KMS-11 (cell line): ENCODE results near the gene LUC7L3.

ENCODE experiments used
- H2AFZ ChIP-seq: fragments of 200-600 bp; sonication (generic); 2 replicates; pipeline ENCODE4 v1.6.1; 2016; ENCODE audit warnings: antibody characterized with exemption, mixed run types, low read depth
- H3K27ac ChIP-seq: fragments of 200-600 bp; sonication (generic); 2 replicates; pipeline ENCODE4 v1.6.1; 2016; ENCODE audit warnings: mild to moderate bottlenecking, mixed run types
- H3K27me3 ChIP-seq: fragments of 200-600 bp; sonication (generic); 2 replicates; pipeline ENCODE4 v1.6.1; 2017; ENCODE audit warnings: mild to moderate bottlenecking, low read depth, mixed run types, moderate library complexity; ENCODE audit not compliant: insufficient read depth
- H3K36me3 ChIP-seq: fragments of 200-600 bp; sonication (generic); 2 replicates; pipeline ENCODE4 v1.6.1; 2017; ENCODE audit warnings: mild to moderate bottlenecking, mixed run types; ENCODE audit not compliant: insufficient read depth
- H3K4me1 ChIP-seq: fragments of 200-600 bp; sonication (generic); 2 replicates; pipeline ENCODE4 v1.6.1; 2016; ENCODE audit warnings: mild to moderate bottlenecking, low read depth, mixed run types; ENCODE audit not compliant: poor library complexity, severe bottlenecking
- H3K4me2 ChIP-seq: fragments of 200-600 bp; sonication (generic); 2 replicates; pipeline ENCODE4 v1.7.0; 2016; ENCODE audit warnings: mild to moderate bottlenecking, mixed run types
- H3K4me3 ChIP-seq: fragments of 200-600 bp; sonication (generic); IDR thresholded peaks from 2 replicates; pipeline ENCODE4 v1.6.1; 2017; ENCODE audit warnings: low read depth, low read length, mixed read lengths; ENCODE audit not compliant: insufficient read depth
- H3K79me2 ChIP-seq: fragments of 200-600 bp; sonication (generic); 2 replicates; pipeline ENCODE4 v1.6.1; 2016; ENCODE audit warnings: low read depth, mixed run types; ENCODE audit not compliant: insufficient read depth
- H3K9ac ChIP-seq: fragments of 200-600 bp; sonication (generic); 2 replicates; pipeline ENCODE4 v1.6.1; 2016; ENCODE audit warnings: mild to moderate bottlenecking, mixed run types
- H4K20me1 ChIP-seq: fragments of 200-600 bp; sonication (generic); 2 replicates; pipeline ENCODE4 v1.6.1; 2016; ENCODE audit warnings: mild to moderate bottlenecking, mixed run types; ENCODE audit not compliant: insufficient read depth
- CTCF ChIP-seq: fragments of 200-600 bp; sonication (generic); conservative IDR thresholded peaks from 2 replicates; pipeline ENCODE4 v1.6.1; 2017; ENCODE audit warnings: low read depth, mild to moderate bottlenecking, antibody characterized with exemption, low read length, moderate library complexity, mixed read lengths

The LUC7L3 gene

DNA sequence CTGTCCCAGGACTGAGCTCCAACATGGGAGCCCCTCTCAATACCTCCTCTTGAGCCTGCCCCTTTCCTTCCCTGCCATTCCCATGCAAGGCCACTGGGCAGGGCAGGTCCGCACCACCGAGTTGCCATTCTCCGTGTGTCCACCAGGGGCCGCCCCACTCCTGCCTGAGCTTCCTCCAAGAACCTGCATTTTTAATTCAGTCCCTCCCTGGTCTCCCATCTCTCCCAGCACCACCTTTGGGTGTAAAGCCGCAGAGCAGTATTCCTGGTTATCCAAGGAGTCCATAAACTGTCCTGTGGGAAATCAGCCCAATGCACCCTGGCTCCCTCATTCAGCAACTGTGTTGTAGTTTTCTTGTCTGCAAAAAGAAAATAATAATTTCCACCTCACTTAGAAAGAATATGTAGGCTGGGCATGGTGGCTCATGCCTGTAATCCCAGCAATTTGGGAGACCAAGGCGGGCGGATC, 63.8 kb downstream of the LUC7L3 start:
- H3K4me1 ChIP-seq = peaks cover 14% of the 10 kb centered on the region
- no peaks in the 10 kb centered on the region for H4K20me1 ChIP-seq
- H3K9ac ChIP-seq = no peak overlapping the region
- H3K4me3 ChIP-seq = no peak overlapping the region
- H2AFZ ChIP-seq = no peak overlapping the region
- H3K4me2 ChIP-seq = no peak overlapping the region
- no peaks in the 10 kb centered on the region for H3K36me3 ChIP-seq
- no peaks in the 10 kb centered on the region for H3K27me3 ChIP-seq
- H3K27ac ChIP-seq = no peak overlapping the region
- H3K79me2 ChIP-seq = no peaks in the 10 kb centered on the region
- TF ChIP-seq CTCF = peak; percentile 99

DNA sequence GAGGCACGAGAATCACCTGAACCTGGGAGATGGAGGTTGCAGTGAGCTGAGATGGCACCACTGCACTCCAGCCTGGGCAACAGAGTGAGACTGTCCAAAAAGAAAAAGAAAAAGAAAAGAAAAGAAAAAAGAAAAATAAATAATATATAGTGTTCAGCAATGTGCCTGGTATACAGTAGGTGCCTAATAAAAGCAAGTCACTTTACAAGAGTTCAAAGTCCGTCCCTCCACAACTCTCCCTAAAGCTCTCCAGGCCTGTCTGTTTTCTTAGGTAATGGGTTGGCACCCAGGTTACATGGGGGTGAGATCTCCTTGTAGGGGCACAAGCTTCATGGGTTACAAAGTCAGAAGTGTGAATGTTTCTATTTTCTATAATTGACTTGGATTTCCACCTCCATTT, 64.5 kb downstream of the LUC7L3 start:
- H3K4me3 ChIP-seq = no peak overlapping the region
- H3K36me3 ChIP-seq = no peaks in the 10 kb centered on the region
- H4K20me1 ChIP-seq = no peaks in the 10 kb centered on the region
- no peaks in the 10 kb centered on the region for H3K27me3 ChIP-seq
- H2AFZ ChIP-seq = no peak overlapping the region
- H3K4me2 ChIP-seq = no peak overlapping the region
- no peak overlapping the region for H3K27ac ChIP-seq
- H3K4me1 ChIP-seq = peaks cover 14% of the 10 kb centered on the region
- H3K9ac ChIP-seq = no peak overlapping the region
- no peaks in the 10 kb centered on the region for H3K79me2 ChIP-seq
- no peak for TF ChIP-seq CTCF

DNA sequence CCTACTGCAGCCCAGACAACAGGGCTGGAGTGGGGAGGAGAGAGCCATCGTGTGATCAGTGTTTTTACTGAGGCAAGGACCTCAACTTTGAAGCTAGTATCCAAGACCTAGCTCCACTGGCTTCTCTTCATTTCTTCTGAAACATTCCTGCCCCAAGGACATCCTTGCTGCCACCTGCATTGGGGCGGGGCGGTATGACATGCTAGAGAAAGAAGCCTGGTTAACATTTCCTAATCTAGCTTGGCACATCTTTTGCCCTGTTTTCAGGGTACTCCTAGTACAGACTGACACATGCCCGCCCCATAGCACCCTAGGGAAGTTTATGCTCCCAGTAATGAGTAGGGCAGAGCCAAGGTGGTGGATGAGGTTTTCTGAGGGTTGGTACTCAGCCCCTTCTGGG, 65.7 kb downstream of the LUC7L3 start:
- peaks cover 14% of the 10 kb centered on the region for H3K4me1 ChIP-seq
- H3K27me3 ChIP-seq = no peaks in the 10 kb centered on the region
- H4K20me1 ChIP-seq = no peaks in the 10 kb centered on the region

DNA sequence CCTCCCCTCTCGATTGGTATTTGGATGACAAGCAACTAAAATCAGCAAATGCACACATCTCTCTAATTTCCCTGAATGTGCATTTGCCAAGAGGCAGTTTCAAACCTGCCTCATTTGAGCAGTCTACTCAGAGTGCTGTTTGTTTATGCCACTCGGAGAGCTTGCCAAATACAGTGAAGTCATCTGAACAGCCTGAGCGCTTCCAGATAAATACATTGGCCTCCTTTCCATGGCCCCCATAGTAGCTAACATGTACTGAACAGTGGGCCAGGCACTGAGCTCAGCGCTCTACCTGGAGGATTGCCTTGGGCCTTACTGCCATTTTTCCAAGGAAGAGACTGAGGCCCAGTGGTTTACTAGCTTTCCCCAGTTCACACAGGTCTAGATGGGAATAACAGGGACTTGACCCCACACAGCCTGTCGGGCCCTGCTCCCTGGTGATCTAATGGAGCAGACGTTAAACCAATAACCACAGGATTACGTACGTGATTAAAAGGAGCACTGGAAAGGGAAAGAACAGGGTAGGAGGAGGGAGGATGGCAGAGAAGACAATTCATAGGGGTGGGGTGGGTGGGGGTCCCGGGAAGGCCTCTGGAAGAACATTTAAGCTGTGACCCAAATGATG, 66.7 kb downstream of the LUC7L3 start:
- Histone ChIP-seq H2AFZ (no peak overlapping the region), H3K9ac (no peak overlapping the region), H3K36me3 (no peaks in the 10 kb centered on the region), H3K27ac (no peak overlapping the region), H3K79me2 (no peaks in the 10 kb centered on the region), H3K4me1 (peaks cover 14% of the 10 kb centered on the region), H4K20me1 (no peaks in the 10 kb centered on the region), H3K4me2 (no peak overlapping the region), H3K4me3 (no peak overlapping the region), H3K27me3 (no peaks in the 10 kb centered on the region)
- no peak for TF ChIP-seq CTCF

More for the DNA sequence above, 65.7 kb downstream of the LUC7L3 start:
- H3K9ac ChIP-seq = no peak overlapping the region
- no peak for TF ChIP-seq CTCF
- no peak overlapping the region for H3K27ac ChIP-seq
- no peak overlapping the region for H3K4me2 ChIP-seq
- no peak overlapping the region for H3K4me3 ChIP-seq
- H3K36me3 ChIP-seq = no peaks in the 10 kb centered on the region
- H3K79me2 ChIP-seq = no peaks in the 10 kb centered on the region
- no peak overlapping the region for H2AFZ ChIP-seq
